DMS114 treated with DMSO at 0.1 percent for 48 hours (cell line): ENCODE measurements around the gene PLCB2.

Experiments used
- DNase-seq: peaks from one replicate; lab custom pipeline; 2025; ENCODE audit not compliant: unreplicated experiment; lab: John Stamatoyannopoulos, UW

PLCB2 gene

DNA sequence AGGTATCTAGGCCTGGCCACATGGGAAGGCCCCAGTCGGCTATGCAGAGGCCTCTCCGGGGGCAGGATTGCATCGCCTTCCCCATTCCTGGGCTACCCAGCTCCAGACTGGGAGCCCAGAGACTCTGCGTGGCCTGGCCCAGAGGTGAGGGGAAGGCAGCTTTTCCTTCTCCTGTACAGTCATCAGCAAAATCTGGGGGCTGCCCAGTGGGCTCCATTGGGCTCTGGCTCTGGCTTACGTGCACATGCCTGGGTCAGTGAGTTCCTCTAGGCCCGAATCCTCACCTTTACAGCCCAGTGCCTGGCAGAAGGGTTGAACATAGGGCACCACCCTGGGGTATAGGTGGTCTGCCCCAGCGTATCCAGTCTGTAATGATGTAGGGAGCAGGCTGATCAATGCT is 20.9 kb downstream of the PLCB2 start:
- no peak for DNase-seq

DNA sequence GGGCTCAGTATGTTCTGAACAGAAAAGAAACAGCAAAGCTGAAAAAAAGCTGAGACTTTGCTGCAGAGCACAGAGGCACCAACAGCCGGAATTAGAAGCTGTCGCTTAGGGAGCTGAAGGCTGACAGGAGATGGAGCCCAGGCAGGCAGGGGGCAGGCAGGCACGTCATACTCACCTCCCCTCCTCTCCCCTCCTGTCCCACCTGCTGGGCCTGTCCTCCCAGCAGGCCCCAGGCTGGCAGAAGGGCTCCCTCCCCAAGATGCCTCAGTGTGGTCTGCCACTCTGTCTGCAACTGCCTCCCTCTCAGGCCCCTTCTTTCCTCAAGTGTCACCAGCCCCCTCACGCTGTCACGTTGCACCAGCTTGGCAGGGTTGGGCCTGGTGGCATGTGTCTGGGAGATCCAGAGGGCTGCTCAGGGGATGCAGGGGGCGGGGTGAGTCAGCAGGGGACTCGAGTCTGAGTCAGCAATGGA is 21.6 kb downstream of the PLCB2 start:
- DNase-seq = no peak

- no peak for DNase-seq
These were observed 22.2 kb downstream of the PLCB2 start for GRCh38 chr15:40285554-40286011.

- DNase-seq = no peak
These were observed 22.6 kb downstream of the PLCB2 start for GRCh38 chr15:40285151-40285550.

GRCh38 chr15:40283615-40284300 is 24.0 kb downstream of the PLCB2 start:
- no peak for DNase-seq

DNA sequence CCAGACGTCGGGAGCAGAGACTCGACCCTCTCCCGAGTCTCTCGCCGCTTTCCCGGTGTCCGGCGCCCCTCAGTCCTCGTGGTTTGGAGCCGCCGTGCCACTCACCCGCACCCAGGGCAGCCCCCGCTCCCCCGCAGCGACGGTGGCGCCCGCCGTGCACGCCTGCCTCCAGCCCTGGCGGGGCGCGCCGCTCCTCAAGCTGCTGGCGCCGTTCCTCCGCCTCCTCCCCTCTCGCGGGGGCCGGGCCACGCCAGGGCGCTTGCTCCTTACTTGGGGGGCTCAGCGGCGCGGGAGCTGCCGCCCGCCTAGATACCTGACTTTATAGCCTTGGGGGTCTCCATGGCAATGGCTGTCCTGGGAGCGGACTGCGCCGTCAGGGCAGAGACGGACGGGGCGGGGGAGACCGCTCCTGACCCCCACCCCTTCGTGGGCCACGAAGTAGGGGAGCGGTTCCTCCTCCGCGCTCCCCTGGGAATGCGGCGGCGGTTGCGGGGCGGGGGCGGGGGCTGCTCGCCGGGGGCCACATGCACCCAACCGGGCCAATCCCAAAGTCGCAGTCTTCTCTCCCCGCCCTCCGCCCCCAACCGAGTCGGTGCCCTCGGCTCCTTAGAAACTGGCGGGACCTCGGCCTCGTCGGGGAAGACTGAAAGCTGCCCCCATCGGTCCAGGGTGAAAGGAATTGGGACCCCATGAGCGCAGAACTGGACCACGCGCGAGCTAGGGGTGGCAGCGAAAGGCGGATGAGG is 24.7 kb downstream of the PLCB2 start, which contains the start of gene ANKRD63:
TSS of gene ANKRD63 (minus strand) at position 196 of the 746 bp plus-strand sequence. CDS start 478 bp downstream, outside the sequence.
- no peak for DNase-seq

- DNase-seq = peak; percentile 17
These were observed 25.4 kb downstream of the PLCB2 start for GRCh38 chr15:40282147-40282868.

GRCh38 chr15:40281801-40282146 is 26.0 kb downstream of the PLCB2 start:
- no peak for DNase-seq

DNA sequence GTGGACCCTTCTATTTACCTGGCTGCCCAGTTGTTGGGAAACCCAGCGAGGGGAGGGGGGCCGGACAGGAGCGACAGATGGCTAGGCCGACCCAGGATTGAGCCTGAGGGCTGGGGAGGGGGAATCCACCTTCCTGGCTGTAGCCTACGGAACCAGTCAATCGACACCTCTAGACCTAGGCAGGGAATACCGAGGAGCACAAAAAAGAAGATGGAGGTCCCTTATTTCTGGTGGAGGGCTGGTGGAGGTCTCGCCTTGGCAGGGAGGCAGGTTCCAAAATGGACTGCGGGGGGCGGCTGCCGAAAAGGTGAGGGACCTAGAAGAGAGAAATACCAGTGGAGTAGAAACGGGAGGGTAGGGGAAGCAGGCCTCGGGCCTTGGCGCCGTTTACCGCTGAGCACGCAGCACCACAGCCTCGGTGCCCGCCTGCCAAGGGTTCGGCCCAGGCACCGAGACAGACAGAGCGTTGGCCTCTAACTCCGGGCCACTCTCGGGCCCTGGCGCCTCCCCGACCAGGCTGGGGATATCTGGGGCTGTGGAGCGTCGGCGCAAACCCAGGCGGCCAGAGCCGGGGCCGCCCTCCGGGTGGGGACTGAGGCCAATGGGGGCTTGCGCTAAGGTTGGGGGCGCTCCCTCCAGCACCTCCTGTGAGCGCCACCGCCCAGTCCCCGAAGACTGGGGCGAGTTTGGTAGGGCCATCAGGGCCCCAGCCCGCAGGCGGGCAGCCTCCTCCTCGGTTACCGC is 26.5 kb downstream of the PLCB2 start:
- no peak for DNase-seq

- no peak for DNase-seq
These were observed 27.3 kb downstream of the PLCB2 start for GRCh38 chr15:40280260-40281056.

DNA sequence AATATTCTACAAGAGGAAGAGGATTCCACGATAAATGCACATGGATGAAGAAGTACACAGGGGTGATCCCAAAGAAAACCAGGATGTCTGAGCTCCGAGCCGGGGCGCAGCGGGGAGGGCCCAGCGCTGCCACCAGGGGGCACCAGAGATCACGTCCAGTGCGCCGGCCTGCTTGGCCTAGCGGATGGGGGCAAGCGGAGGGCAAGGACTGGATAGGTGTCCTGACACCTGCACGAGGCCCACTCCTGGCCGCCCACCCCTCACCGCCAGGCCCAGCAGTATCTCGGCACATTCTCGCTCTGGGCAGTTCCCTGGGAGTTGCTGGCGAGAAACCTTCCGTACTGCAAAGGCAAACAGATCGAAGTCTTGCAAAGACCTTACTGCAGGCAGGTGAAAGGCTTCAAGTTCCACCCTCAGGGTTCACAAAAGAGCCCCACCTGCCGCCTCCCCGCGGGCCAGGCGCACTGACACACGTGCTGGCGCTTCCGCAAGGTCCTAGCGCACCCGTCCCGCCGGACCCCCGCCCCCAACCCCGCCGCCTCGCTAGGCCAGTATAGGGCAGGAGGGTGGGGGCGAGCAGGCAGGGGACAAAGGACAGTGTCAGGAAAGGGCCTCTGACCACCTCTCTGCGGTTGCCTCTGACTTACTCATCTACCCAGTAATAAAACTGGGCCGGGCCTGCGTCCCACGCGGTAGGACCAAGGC is 28.1 kb downstream of the PLCB2 start:
- DNase-seq = peak; percentile 40

- DNase-seq = no peak
These were observed 29.7 kb downstream of the PLCB2 start for GRCh38 chr15:40278026-40278425.

DNA sequence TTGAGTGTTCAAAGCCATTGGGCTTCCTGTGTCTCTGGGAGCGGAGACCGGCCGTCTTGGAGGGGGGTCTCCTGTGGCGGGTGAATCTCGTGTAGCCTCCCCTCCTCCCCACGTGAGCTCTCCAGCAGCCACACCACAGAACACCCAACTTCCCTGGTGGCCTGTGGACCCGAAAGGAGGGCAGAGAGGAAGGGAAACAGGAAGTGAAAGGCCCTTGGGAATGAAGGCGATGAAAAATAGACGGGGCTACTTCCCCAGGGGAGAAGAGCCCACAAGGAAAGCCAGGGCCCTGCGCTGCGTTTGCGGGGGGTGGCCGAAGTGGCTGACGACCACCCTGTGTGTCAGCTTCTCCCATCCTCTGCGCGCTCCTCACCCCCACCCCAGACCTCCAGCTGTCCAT is 30.3 kb downstream of the PLCB2 start:
- no peak for DNase-seq

DNA sequence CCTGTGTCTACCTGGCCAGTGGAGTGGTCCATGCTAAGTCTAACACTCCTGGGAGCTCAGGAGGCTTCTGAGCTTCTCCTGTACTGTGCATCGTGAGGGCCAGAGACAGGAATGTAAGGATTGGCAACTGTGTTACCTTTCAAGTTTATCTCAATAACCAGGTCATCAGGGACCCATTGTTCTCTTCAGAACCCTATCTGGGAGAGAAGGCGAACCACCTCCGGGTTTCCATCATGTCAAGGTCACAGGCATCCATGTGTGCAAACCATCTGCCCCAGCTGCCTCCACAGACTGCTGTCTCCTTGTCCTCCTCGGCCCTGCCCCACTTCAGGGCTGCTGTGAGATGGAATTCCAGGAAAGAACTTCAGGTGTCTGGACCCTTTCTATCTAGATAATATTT is 30.8 kb downstream of the PLCB2 start:
- no peak for DNase-seq

DNA sequence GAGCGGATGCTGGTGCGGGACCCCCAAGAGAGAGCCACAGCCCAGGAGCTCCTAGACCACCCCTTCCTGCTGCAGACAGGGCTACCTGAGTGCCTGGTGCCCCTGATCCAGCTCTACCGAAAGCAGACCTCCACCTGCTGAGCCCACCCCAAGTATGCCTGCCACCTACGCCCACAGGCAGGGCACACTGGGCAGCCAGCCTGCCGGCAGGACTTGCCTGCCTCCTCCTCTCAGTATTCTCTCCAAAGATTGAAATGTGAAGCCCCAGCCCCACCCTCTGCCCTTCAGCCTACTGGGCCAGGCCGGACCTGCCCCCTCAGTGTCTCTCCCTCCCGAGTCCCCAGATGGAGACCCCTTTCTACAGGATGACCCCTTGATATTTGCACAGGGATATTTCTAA is 31.8 kb downstream of the PLCB2 start:
- no peak for DNase-seq

DNA sequence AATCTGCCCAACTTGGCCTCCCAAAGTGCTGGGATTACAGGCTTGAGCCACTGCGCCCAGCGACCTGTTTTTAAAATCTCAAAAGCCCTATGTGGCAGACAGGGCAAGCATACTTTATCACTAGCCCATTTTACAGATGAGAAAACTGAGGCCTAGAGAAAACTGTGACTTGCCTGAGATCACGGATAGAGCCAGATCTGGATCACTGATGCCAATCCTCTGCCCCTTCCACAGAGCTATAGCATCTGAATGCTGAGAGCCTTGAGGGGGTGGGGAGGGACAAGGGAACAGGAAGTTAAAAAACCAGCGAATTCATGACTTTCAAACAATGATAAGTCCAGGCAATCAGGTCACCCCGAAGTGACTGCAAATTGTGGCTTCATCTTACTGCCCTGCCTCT is 32.2 kb downstream of the PLCB2 start:
- no peak for DNase-seq

DNA sequence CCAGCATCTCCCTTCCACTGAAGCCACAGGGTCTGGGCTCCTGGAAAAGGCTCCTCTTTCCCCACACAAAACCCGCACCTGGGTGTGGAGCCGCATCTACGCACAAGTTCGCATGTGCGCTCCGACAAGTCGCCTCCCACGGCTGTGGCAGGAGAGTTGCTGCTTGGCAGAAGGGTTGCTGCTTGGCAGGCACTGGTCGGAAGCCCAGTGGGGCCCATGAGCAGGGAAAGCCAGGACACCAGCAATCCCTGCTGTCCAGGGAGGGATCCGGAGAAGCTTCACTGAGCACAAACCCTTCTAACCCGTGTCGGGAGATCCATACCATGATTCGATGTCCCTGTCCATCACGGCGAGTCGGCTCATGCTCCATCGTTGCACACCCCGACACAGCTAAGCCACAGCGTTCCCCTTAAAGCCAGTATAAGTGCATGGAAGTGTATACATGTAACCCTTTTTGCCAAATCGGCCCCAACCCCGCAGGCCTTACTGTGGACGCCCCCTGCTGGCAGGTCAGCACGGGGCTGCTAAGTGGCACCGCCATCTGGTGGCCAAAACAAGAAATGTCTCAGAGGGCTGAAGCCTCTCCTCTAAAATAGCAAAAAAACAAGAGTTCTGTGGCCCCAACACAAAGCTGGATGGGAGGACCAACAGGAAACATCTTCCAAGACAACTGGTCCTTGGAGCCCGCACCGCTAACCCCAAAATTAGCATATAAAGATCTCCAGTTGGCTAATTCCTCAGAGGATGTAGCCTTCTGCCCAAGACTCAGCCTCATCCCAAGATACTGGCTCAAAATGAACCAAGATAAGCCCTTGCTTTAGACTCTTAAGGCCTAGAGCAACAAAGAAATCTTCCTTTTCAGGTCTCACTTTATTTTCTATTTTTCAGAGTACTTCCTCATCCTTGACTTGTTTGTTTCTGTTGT is 33.1 kb downstream of the PLCB2 start:
- peak; percentile 77 for DNase-seq

DNA sequence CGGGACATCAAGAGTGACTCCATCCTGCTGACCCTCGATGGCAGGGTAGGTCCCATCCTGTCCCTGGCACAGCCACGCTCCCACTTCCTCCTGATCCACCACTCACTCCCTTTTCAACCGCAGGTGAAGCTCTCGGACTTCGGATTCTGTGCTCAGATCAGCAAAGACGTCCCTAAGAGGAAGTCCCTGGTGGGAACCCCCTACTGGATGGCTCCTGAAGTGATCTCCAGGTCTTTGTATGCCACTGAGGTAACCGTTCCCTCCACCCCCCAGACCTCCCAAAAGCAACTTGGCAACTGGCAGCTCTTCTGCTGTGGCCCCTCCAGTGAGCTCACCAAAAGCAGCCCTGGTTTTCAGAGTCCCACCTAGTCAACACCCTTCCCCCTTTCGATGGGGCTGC is 34.3 kb downstream of the PLCB2 start:
- DNase-seq = no peak
